Psoas muscle (tissue), 8 donors: ENCODE measurements around the gene SEPTIN8. TPM values are rescaled to one million over a fixed set of nuclear protein-coding genes. Genes with fewer than 3 reads are reported as not detected.

Experiments used
- ATAC-seq, 4 donors: fragments of 200-7000 bp; cut with Tn5 transposase; one replicate each; pipeline ENCODE4 v1.9.1; 2020; ENCODE audit warnings: moderate library complexity in 3 of 4, mild to moderate bottlenecking in 2 of 4
- DNase-seq, 2 donors: peaks; one replicate each; pipeline ENCODE4 v3.0.0-alpha.2; 2020
- H3K27ac ChIP-seq: fragments of 200-600 bp; one replicate; pipeline ENCODE4 v1.8.0; 2022
- H3K27me3 ChIP-seq, 3 donors: fragments of 200-600 bp in 1 of 3; one replicate each; pipeline versions ENCODE4 v1.6.1 to v1.8.0; 2013 to 2022; ENCODE audit warnings: low read length in 2 of 3, mild to moderate bottlenecking in 2 of 3, moderate library complexity in 1 of 3; ENCODE audit not compliant: insufficient read depth in 3 of 3
- H3K36me3 ChIP-seq, 2 donors: fragments of 200-600 bp in 1 of 2; one replicate each; pipeline versions ENCODE4 v1.6.1 to v1.8.0; 2013 to 2022; ENCODE audit warnings: low read depth in 1 of 2, mild to moderate bottlenecking in 1 of 2, moderate library complexity in 1 of 2; ENCODE audit not compliant: insufficient read depth in 1 of 2
- H3K4me1 ChIP-seq: fragments of 200-600 bp; one replicate; pipeline ENCODE4 v1.8.0; 2022
- H3K4me3 ChIP-seq: fragments of 200-600 bp; one replicate; pipeline ENCODE4 v1.8.0; 2022; ENCODE audit warnings: mild to moderate bottlenecking
- H3K9me3 ChIP-seq: fragments of 200-600 bp; one replicate; pipeline ENCODE4 v1.8.0; 2022
- whole genome bisulfite sequencing, 3 donors: extraction: QIAGEN DNeasy Blood & Tissue Kit; methylation state at CpG; one replicate each; pipeline versions ENCODE4 v1.1.6 to v1.1.7; 2013; 5-methylcytosine and 5-hydroxymethylcytosine counted together
- intact Hi-C, 2 donors: fragments of 100-400 bp; cut with DNase I; formaldehyde crosslinking; loops; one replicate each; pipeline versions ENCODE4 v1.11.0 to v1.14.2; 2022
- polyA plus RNA-seq, 3 donors: library from polyadenylated mRNA; stranded (reverse); fragments of 200-250 nt; gene quantifications; one replicate each; pipeline ENCODE4 v1.2.3, GENCODE V29; 2013
- total RNA-seq, 4 donors: library from RNA; stranded (reverse); fragmentation: NEBNext Ultra II Directional in 2 of 4; extraction: Animal tissue kit (Norgen Biotek cat#: 25700) in 2 of 4; gene quantifications; one replicate each; pipeline versions ENCODE4 v1.2.1 to v1.2.4, GENCODE V29; 2021 to 2023
- TF ChIP-seq, protein P1 (sequence below): fragments of 200-600 bp; IDR thresholded peaks from one replicate; pipeline ENCODE4 v1.8.0; 2022; ENCODE audit warnings: antibody characterized with exemption
- donor health status: healthy with polysubstance abuse.
- donor health status: DM: no; HTN: no; CAD: no; lungs with moderate emphysema.
- donor health status: Bipolar disorder and iron deficiency.
- donor health status: healthy.
- donor health status: DM: yes; HTN: yes; CAD: no.
- donor health status: DM: no; HTN: no; CAD: no.
- donor health status: DM: no; HTN: no; CAD: no.
- donor health status: DM: yes; HTN: yes; CAD: no.

SEPTIN8 gene
- total and polyA plus RNA-seq, 7 donors, result 3.8 to 13.1 (median 9.2) TPM

GRCh38 chr5:132759114-132760048, 17.7 kb downstream of the SEPTIN8 start:
- ATAC-seq (peak in 1 of 4 donors; percentile 17), DNase-seq (no peak)
- Histone ChIP-seq H3K9me3 (no peaks in the 10 kb centered on the region), H3K4me1 (no peaks in the 10 kb centered on the region), H3K4me3 (no peak overlapping the region), H3K27ac (no peak overlapping the region), H3K27me3 (no peaks in the 10 kb centered on the region), H3K36me3 (peaks cover 0 to 69% of the 10 kb centered on the region in 2 donors)
- intact Hi-C loops, result no loop called here
- TF ChIP-seq, protein P1, sequence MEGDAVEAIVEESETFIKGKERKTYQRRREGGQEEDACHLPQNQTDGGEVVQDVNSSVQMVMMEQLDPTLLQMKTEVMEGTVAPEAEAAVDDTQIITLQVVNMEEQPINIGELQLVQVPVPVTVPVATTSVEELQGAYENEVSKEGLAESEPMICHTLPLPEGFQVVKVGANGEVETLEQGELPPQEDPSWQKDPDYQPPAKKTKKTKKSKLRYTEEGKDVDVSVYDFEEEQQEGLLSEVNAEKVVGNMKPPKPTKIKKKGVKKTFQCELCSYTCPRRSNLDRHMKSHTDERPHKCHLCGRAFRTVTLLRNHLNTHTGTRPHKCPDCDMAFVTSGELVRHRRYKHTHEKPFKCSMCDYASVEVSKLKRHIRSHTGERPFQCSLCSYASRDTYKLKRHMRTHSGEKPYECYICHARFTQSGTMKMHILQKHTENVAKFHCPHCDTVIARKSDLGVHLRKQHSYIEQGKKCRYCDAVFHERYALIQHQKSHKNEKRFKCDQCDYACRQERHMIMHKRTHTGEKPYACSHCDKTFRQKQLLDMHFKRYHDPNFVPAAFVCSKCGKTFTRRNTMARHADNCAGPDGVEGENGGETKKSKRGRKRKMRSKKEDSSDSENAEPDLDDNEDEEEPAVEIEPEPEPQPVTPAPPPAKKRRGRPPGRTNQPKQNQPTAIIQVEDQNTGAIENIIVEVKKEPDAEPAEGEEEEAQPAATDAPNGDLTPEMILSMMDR, result no peak
- WGBS, 3 donors, result 91 to 92% (median 91%) methylated on average over 13 of the region's 13 CpGs

DNA sequence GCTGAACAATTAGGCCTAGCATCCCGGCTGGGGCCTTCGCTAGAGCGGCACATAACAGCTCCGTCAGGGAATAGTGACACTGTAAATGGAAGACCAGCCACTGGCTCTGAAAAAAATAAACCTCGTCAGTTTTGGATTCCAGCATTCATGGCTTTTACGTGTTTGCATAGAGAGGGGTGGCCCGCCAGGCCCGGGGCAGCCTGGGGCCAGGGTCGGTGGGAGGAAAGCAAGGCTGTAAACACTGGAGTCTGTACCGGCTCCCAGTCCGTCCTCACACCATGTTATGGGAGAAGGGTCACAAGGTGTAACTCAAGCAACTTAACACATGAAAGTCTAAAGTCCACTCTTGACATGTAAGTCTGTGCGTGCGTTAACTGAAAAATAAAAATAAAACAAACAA, 18.6 kb downstream of the SEPTIN8 start:
- H3K9me3 ChIP-seq, result no peaks in the 10 kb centered on the region
- WGBS, 3 donors, result 91 to 93% (median 92%) methylated on average over 13 of the region's 13 CpGs
- ATAC-seq, result no peak

GRCh38 chr5:132756542-132756941, 20.5 kb downstream of the SEPTIN8 start:
- Histone ChIP-seq H3K4me1 (no peaks in the 10 kb centered on the region), H3K36me3 (peaks cover 0 to 40% of the 10 kb centered on the region in 2 donors), H3K9me3 (no peaks in the 10 kb centered on the region), H3K27me3 (no peaks in the 10 kb centered on the region), H3K27ac (no peak overlapping the region), H3K4me3 (no peak overlapping the region)
- intact Hi-C loops, result no loop called here
- ATAC-seq (no peak), DNase-seq (no peak)
- TF ChIP-seq, protein P1, result no peak
- WGBS, 3 donors, result 71 to 97% (median 87%) methylated on average over 5 of the region's 5 CpGs

More for the DNA sequence above, 18.6 kb downstream of the SEPTIN8 start:
- TF ChIP-seq, protein P1, result no peak
- Histone ChIP-seq H3K27me3 (no peaks in the 10 kb centered on the region), H3K36me3 (peaks cover 0 to 59% of the 10 kb centered on the region in 2 donors), H3K27ac (no peak overlapping the region), H3K4me1 (no peaks in the 10 kb centered on the region), H3K4me3 (no peak overlapping the region)
- no peak for DNase-seq
- intact Hi-C loops, result no loop called here

- DNase-seq (no peak), ATAC-seq (no peak)
- H3K9me3 ChIP-seq, result no peaks in the 10 kb centered on the region
- H3K27ac ChIP-seq, result no peak overlapping the region
- intact Hi-C loops, result loop anchor here in 1 of 2 donors (5.0 kb wide), 1 partner anchor 62 kb away; no protein-coding TSS in a partner anchor
- peaks cover 0 to 25% of the 10 kb centered on the region in 2 donors for H3K36me3 ChIP-seq
- H3K27me3 ChIP-seq, result no peaks in the 10 kb centered on the region
- no peak overlapping the region for H3K4me3 ChIP-seq
- no peaks in the 10 kb centered on the region for H3K4me1 ChIP-seq
- TF ChIP-seq, protein P1, result no peak
Measured at GRCh38 chr5:132754947-132755346, 22.1 kb downstream of the SEPTIN8 start.
